Activated T-helper 17 cell treated with anti-CD3 and anti-CD28 coated beads, Interleukin-2, amount 50 U/mL, for 72 hours (primary cell): ENCODE results near the gene GAK. TPM values are rescaled to one million over a fixed set of nuclear protein-coding genes. Genes with fewer than 3 reads are reported as not detected.

ENCODE experiments used
- ATAC-seq: fragments of 150-1000 bp; cut with Tn5 transposase; replicated peaks from 2 replicates; pipeline ENCODE4 v1.10.0; 2021; ENCODE audit warnings: mild to moderate bottlenecking, moderate library complexity
- H3K27ac Mint-ChIP-seq: one replicate; pipeline ENCODE4 v1.8.0; 2022; ENCODE audit warnings: mixed read lengths
- H3K27me3 Mint-ChIP-seq: one replicate; pipeline ENCODE4 v1.8.0; 2022; ENCODE audit warnings: mixed read lengths
- H3K36me3 Mint-ChIP-seq: one replicate; pipeline ENCODE4 v1.8.0; 2022; ENCODE audit warnings: low read depth, mild to moderate bottlenecking, mixed read lengths
- H3K4me1 Mint-ChIP-seq: one replicate; pipeline ENCODE4 v1.8.0; 2022; ENCODE audit warnings: mixed read lengths
- H3K4me3 Mint-ChIP-seq: one replicate; pipeline ENCODE4 v1.8.0; 2022; ENCODE audit warnings: mild to moderate bottlenecking, mixed read lengths
- H3K9me3 Mint-ChIP-seq: one replicate; pipeline ENCODE4 v1.8.0; 2022; ENCODE audit warnings: mixed read lengths
- total RNA-seq, 2 donors: library from RNA; stranded (reverse); gene quantifications; one replicate each; pipeline ENCODE4 v1.2.3, GENCODE V29; 2022

GAK gene
- total RNA-seq, 2 donors from 2014 or later, result 108 to 129 TPM

DNA sequence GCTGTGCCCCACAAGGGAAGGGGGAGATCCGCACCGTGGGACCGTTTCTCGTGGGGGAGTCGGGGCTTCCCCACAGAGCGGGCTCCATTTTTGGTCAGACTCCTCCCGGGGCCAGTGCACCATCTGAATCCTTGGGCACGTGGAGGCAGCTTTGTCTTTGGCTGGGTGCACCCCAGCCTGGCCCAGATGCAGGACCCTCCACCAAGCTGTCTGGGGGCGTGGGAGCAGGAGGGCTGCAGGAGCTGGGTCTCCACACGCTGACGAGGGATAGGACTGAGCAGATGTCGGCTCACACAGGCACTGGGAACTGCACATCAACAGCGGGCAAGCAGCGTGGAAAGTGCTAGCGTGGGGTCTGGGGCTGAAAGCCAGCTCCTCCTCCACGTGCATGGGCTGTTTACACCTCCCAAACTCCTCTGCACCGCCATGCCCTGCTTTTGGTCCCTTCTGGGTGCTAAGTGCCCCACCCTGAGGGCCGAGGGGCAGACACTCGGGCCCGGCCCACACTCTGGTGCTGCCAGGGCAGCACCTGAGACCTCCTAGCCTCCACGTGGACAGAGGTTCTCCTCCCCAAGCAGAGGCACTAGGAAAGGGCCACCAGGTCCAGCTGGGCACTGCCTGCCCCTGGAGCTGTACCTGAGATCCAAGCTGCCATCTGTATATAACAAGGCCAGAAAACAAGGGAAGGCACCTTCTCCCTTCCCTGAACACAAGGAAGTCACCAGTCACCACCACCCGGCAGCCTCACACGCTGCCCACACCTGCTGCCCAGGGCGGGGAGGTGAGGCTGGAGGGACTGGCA is 27.4 kb upstream of the GAK start:
- Mint-ChIP-seq H3K27ac (no peak overlapping the region), H3K9me3 (no peaks in the 10 kb centered on the region), H3K27me3 (no peaks in the 10 kb centered on the region), H3K4me3 (no peak overlapping the region), H3K36me3 (no peaks in the 10 kb centered on the region), H3K4me1 (no peaks in the 10 kb centered on the region)
- ATAC-seq, result no peak

- Mint-ChIP-seq H3K9me3 (no peaks in the 10 kb centered on the region), H3K36me3 (no peaks in the 10 kb centered on the region), H3K27ac (peak overlapping the region; percentile 25), H3K4me1 (no peaks in the 10 kb centered on the region), H3K4me3 (no peak overlapping the region), H3K27me3 (no peaks in the 10 kb centered on the region)
- ATAC-seq, result no peak
Observed at GRCh38 chr4:958696-959337, 26.7 kb upstream of the GAK start.

DNA sequence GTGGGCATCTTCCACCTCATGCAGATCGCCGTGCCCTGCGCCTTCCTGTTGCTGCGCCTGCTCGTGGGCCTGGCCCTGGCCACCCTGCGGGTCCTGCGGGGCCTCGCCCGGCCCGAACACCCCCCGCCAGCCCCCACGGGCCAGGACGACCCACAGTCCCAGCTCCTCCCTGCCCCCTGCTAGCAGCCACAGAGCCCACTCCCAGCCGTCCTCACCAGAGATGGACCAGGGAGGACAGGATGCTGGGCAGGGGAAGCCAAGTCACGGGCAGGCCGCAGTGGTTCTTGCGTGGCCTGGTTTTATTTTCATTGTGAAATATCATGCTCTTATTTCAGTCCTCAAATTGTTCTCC is 26.2 kb upstream of the GAK start:
- no peaks in the 10 kb centered on the region for H3K9me3 Mint-ChIP-seq
- H3K4me3 Mint-ChIP-seq, result no peak overlapping the region
- H3K4me1 Mint-ChIP-seq, result no peaks in the 10 kb centered on the region
- ATAC-seq, result no peak
- no peaks in the 10 kb centered on the region for H3K36me3 Mint-ChIP-seq
- no peaks in the 10 kb centered on the region for H3K27me3 Mint-ChIP-seq
- H3K27ac Mint-ChIP-seq, result no peak overlapping the region

- no peaks in the 10 kb centered on the region for H3K27me3 Mint-ChIP-seq
- H3K4me1 Mint-ChIP-seq, result no peaks in the 10 kb centered on the region
Observed at GRCh38 chr4:957581-958313, 25.6 kb upstream of the GAK start.

GRCh38 chr4:957231-957580 is 25.1 kb upstream of the GAK start:
- H3K36me3 Mint-ChIP-seq, result no peaks in the 10 kb centered on the region
- no peak overlapping the region for H3K27ac Mint-ChIP-seq
- H3K27me3 Mint-ChIP-seq, result no peaks in the 10 kb centered on the region
- H3K4me1 Mint-ChIP-seq, result no peaks in the 10 kb centered on the region
- ATAC-seq, result no peak
- H3K4me3 Mint-ChIP-seq, result no peak overlapping the region
- no peaks in the 10 kb centered on the region for H3K9me3 Mint-ChIP-seq

More at GRCh38 chr4:957581-958313, 25.6 kb upstream of the GAK start:
- no peak overlapping the region for H3K4me3 Mint-ChIP-seq
- ATAC-seq, result no peak
- H3K9me3 Mint-ChIP-seq, result no peaks in the 10 kb centered on the region
- no peaks in the 10 kb centered on the region for H3K36me3 Mint-ChIP-seq
- no peak overlapping the region for H3K27ac Mint-ChIP-seq

- Mint-ChIP-seq H3K4me3 (no peak overlapping the region), H3K27ac (no peak overlapping the region), H3K4me1 (no peaks in the 10 kb centered on the region), H3K9me3 (no peaks in the 10 kb centered on the region), H3K36me3 (no peaks in the 10 kb centered on the region), H3K27me3 (no peaks in the 10 kb centered on the region)
- no peak for ATAC-seq
Observed at GRCh38 chr4:956531-957230, 24.6 kb upstream of the GAK start.

GRCh38 chr4:955931-956381 is 23.8 kb upstream of the GAK start:
- ATAC-seq, result no peak
- H3K36me3 Mint-ChIP-seq, result no peaks in the 10 kb centered on the region
- no peaks in the 10 kb centered on the region for H3K27me3 Mint-ChIP-seq
- H3K4me1 Mint-ChIP-seq, result no peaks in the 10 kb centered on the region
- H3K4me3 Mint-ChIP-seq, result no peak overlapping the region
- no peaks in the 10 kb centered on the region for H3K9me3 Mint-ChIP-seq
- H3K27ac Mint-ChIP-seq, result no peak overlapping the region

DNA sequence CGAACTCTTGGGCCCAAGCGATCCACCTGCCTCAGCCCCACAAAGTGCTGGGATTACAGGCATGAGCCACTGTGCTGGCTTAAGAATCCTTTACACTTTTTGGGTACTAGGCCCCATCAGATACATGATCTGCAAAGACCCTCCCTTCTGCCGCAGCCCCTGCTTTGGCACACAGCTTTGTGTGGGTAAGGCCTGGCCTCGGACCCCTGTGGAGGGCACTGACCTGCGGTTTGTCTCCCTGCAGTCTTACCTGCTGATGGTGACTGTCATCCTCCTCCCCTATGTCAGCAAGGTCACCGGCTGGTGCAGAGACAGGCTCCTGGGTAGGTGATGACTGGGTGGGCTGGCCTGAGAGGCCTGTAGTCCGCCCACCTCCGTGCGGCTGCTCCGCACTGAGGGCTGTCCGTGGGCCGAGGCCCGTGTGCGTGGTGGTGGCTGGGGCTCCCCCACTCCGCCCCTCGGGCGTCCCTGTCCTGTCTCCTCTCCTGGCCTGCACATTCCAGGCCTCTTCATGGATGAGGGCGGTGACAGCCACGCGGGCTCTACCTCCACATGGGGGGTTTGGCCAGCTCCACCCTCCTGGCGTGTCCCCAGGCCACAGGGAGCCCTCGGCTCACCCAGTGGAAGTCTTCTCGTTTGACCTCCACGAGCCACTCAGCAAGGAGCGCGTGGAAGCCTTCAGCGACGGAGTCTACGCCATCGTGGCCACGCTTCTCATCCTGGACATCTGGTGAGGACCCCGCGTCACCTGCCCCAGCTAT is 23.2 kb upstream of the GAK start:
- no peak overlapping the region for H3K27ac Mint-ChIP-seq
- ATAC-seq, result no peak
- H3K27me3 Mint-ChIP-seq, result no peaks in the 10 kb centered on the region
- no peaks in the 10 kb centered on the region for H3K4me1 Mint-ChIP-seq
- H3K4me3 Mint-ChIP-seq, result no peak overlapping the region
- H3K36me3 Mint-ChIP-seq, result no peaks in the 10 kb centered on the region
- H3K9me3 Mint-ChIP-seq, result no peaks in the 10 kb centered on the region

- Mint-ChIP-seq H3K27me3 (no peaks in the 10 kb centered on the region), H3K4me3 (no peak overlapping the region), H3K4me1 (no peaks in the 10 kb centered on the region), H3K27ac (no peak overlapping the region), H3K36me3 (no peaks in the 10 kb centered on the region), H3K9me3 (no peaks in the 10 kb centered on the region)
- no peak for ATAC-seq
Observed at GRCh38 chr4:954211-955020, 22.3 kb upstream of the GAK start.

DNA sequence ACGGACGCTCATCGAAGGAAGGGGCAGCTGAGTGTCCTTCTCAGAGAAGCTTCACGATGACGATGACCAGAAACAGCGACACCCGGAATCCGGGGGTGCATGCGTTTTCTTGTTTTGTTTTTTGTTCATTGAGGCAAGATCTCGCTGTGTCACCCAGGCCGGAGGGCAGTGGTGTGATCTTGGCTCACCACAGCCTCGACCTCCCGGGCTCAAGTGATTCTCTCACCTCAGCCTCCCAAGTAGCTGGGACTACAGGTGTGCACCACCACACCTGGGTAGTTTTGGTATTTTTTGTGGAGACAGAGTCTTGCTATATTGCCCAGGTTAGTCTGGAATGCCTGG is 21.4 kb upstream of the GAK start:
- Mint-ChIP-seq H3K9me3 (no peaks in the 10 kb centered on the region), H3K27ac (no peak overlapping the region), H3K4me3 (no peak overlapping the region), H3K27me3 (no peaks in the 10 kb centered on the region), H3K36me3 (no peaks in the 10 kb centered on the region), H3K4me1 (no peaks in the 10 kb centered on the region)
- no peak for ATAC-seq

GRCh38 chr4:952881-953573 is 20.9 kb upstream of the GAK start:
- Mint-ChIP-seq H3K4me3 (no peak overlapping the region), H3K9me3 (no peaks in the 10 kb centered on the region), H3K36me3 (no peaks in the 10 kb centered on the region), H3K27ac (no peak overlapping the region), H3K27me3 (no peaks in the 10 kb centered on the region), H3K4me1 (no peaks in the 10 kb centered on the region)
- ATAC-seq, result no peak

DNA sequence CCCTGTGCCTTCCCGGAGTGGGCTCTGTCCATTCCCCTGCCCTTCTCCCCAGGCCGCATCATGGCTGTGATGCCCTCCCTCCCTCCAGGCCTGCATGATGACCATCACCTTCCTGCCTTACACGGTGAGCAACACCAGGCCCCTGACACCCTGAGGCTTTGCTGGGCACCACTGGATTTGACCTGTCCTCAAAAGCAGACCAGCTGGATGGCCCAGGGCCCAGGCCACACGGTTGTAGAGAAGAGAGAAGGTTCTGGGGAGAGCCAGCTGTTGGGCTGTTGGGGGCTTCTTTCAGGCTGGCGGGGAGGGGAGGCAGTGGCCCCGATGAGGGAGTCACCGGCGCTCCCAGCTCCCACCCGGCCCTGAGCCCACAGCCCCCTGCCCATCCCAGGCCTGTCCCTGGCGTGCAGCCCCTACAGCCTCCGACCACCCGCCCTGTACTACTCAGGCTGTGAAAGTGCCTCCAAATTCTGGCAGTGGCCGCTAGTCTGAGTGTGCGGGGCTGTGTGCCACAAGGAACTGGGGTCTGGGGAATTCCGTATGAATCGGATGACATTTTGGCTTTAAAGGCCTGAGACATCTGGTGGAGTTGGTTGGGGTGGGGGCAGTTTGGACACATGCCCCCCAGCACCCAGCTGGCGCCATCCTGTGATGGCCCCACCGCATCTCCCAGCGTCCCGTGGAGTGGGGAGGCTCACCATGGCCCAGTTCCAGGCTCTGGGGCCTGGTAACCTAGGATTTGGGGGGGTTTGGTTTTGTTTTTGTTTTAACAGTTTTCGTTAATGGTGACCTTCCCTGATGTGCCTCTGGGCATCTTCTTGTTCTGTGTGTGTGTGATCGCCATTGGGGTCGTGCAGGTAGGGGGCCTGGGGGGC is 19.7 kb upstream of the GAK start:
- Mint-ChIP-seq H3K27me3 (no peaks in the 10 kb centered on the region), H3K9me3 (no peaks in the 10 kb centered on the region), H3K36me3 (no peaks in the 10 kb centered on the region), H3K4me1 (no peaks in the 10 kb centered on the region), H3K4me3 (no peak overlapping the region), H3K27ac (peak overlapping the region; percentile 46)
- no peak for ATAC-seq
